NCI-H82 treated with DMSO at 0.1 percent for 48 hours (cell line): Measurements from ENCODE around the gene INF2.
"Not testable (repeated sequence)": the region's sequence is repeated elsewhere in the genome, so short reads cannot be mapped to it uniquely, and the experiment has no call there.

Source experiments
- DNase-seq: peaks from one replicate; lab custom pipeline; 2025; ENCODE audit not compliant: unreplicated experiment; lab: John Stamatoyannopoulos, UW

The INF2 gene

DNA sequence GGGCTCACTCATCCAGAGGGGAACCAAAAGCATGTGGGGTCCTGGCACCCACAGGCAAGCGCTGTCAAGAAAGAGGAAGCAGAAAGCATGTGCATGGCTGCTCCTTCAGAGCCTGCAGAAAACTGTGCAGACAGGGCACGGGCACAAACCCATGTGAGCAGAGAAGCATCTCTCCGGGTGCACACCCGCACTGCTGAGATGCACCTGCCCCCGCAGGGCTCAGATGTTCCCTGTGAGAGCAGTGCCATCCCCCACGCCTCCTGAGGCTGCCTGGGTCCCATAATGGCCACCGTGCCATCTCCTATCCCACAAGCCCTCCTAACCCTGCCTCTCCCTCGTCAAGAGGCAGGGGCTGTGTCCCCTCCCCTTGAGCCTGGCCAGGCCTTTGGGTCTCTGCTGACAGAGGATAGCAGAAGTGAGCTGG lies 32.3 kb upstream of the INF2 start:
- no peak for DNase-seq

DNA sequence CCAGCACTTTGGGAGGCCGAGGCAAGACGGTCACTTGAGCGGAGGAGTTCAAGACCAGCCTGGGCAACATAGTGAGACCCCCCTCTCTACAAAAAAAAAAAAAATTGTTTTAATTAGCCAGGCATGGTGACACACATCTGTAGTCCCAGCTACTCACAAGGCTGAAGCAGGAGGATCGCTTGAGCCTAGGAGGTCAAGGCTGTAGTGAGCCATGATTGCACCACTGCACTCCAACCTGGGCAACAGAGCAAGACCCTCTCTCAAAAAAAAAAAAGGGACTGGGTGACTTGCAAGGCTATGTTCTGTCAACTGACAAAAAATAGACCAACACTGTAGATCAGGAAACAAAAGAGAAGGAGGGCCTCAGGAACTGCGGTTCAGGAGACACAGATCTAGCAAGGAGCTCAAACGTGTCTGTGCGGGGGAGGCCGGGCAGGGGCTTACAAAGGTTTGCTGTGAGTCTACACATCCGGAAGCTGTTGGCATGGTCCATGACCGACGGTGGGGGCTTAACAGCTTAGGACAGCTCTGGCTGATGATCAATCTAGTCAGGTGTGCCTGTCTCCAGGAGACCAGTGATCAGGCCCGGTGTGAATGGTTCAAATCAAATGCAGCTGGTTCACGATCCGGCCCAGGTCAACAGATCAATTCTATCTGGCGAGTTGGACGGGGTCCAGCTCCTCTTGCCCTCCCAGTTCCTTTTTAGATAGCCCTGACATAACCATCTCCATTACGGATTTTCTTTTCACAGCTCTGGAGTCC lies 31.7 kb upstream of the INF2 start:
- no peak for DNase-seq

DNA sequence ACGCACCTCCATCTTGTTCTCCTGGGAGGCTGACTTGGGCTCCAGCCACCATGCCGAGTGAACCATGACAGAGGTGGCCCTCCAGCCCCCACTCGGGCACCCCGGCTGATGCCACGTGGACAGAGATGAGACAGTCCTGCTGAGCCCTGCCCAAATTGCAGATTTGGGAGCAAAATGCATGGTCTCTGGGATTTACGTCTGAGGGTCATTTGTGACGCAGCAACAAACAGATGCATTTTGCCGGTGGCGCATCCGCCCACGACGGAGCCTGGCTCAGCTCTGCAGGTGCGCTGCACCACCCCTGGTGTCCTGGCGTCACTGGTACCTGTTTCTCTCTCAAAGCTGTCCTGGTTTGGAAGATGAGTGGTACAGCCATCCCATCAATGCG lies 31.1 kb upstream of the INF2 start:
- no peak for DNase-seq

DNA sequence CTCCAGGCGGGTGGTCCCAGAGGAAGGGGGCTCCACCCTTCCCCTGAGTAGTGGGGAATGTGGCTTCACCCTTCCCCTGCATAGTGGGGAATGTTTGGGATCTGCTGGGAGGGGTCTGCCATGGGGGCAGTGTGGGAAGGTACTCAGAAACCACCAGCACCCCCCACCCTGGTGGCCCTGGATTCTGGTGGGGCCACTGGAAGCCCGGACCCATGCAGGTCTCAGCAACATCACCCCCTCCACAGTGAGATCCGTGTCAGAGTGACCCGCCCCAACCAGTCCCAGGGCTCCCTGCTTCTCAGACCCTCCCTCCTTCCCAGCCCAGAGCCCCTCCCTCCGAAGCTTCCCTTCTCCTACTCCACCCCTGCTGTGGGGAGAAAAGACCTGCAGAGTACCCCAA lies 30.3 kb upstream of the INF2 start:
- DNase-seq: no peak

DNA sequence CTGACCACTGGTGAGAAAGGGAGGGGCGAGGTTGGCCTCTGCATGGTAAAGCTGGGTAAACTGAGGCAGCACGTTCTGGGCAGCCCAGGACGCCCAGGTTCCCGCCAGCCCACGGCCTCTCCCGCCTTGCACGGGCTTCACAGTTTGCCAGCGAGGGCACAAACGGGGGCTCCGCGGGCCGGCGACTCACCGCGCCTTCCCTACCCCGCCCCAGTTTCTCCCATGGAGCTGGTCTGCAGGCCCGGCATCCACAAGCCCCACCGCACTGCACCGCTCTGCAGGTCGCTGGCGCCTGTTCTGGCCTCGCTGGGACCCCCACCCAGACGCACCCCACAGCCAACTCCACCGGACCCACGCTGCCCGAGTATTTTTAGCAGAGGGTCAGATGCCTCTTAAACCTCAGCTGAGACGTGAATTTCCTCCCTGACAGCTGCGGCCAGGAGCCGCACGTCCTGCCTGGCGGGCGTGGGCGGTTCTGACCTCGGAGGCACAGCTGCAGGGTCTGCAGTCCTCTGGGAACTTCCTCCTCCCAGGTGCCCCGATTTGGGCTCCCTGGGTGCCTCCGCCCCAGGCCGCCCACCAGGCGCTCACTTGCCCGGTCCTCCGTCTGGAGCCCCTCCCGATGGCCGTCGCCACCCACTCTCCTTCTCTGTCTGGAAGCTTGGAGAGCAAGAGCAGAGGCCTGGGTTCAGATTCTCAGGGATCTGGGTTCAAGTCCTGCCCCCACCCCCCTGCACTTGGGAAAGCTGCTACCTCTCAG lies 29.5 kb upstream of the INF2 start:
- no peak for DNase-seq

DNA sequence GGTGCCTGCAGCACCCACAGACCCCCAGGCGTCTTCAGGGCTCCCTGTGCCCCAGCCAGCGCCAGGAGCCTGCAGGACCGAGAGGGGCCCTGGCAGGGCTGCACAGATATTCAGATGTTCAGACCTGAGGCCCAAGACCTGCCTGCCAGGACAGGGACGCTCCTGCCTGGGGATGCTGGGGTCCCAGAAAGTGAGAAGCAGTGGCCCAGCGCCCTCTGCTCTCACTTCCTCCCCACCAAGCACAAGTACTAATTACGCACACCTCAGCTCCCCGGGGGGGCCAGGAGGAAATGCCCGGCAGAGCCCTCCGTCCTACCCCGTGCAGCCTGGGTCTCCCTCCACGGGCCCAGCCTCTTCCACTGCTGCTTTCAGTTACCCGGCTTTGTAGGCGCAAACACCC lies 28.8 kb upstream of the INF2 start:
- DNase-seq: no peak

DNA sequence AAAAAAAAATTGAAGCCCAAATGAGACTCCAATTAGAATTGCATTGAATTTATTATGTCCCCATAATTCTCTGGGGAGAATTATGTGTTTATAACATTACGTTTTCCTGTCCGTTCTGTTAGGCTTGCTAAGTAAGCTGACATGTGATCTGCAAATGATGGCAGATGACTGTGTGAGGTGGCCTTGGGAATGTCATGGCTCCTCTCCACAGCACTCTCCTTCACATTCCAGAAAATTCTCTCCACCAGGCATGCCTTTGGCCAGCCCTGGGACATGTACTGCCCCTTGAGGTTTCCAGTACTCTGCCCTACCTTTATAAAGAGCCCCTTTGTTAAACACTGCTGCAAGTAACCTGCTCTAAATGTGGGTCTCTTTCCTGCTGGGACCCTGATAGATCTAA lies 28.3 kb upstream of the INF2 start:
- no peak for DNase-seq

DNA sequence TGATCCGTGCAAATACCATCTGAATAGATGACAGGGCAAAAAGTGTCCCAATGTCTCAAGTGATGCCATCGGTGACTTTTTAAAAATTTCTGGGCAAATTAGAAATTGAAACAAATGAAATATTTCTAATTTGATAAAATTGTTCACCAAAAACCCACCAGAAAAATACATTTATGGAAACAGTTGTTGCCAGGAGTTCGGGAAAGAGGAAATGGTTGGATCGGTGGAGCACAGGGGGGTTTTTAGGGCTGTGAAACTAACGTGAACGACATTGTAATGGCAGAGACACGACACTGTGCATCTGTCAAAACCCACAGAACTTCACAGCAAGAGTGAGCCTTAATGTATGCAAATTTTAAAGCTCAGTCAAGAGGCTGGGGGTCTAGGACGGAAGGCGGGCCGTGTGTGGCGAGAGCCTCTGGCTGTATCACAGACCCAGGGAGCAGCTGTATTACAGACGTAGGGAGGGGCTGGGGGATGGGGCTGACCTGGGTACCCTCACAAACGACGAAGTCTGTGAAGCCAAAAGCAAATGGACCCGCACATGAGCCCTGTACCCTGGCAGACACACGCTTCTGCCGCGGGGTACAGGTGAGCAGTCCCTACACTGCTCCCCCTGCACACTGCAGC lies 27.8 kb upstream of the INF2 start:
- not testable (repeated sequence) for DNase-seq

DNA sequence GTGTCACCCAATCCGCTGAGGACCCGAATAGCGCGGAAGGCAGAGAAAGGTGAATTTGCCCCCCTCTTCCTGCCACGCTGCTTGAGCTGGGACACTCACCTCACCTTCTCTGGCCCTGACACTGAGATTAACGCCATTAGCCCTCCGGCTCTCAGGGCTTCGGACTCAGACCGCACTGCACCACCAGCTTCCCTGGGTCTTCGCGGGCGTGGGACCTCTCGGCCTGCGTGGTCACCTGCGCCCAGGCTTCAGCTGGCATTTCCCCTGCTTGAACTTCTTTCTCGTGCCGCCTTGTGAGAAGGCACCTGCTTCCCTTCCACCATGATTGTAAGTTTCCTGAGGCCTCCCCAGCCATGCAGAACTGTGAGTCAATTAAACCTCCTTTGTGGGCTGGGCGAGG lies 26.9 kb upstream of the INF2 start:
- not testable (repeated sequence) for DNase-seq

DNA sequence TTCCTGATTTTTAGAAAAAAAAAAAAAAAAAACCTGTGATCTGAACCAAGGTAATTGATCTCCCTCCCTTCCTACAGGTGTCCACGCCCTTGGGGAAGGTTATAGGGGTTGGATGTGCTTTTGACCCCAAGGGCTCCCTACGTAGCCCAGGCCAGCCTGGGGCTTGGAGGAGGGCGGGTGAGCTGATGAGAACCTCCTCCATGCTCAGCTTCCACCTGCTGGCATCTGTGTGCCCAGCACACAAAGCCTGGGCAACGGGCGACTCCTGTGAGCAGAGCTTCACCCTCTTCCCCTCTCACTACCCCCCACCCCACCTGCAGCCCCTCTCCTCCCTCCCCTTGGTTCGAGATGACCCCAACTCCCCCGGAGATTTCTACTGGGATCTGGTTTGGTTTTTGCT lies 25.3 kb upstream of the INF2 start:
- DNase-seq: no peak

DNA sequence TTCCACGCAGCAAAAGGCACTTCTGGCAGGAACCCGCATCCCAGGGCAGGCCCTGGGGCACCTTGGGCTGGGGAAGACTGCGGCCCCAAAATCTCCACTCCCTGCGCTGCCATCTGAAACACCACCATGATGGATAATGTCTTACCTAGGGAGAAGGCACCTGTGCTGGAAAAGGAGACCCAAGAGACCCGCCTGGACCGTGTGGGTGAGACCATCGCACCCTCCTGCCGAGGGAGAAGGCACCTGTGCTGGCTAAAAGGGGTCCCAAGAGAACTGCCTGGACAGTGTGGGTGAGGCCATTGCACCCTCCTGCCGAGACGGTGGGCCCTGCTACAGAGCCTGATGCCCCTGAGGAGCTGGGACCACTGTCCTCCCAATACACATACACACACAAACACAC lies 24.8 kb upstream of the INF2 start:
- DNase-seq: no peak

DNA sequence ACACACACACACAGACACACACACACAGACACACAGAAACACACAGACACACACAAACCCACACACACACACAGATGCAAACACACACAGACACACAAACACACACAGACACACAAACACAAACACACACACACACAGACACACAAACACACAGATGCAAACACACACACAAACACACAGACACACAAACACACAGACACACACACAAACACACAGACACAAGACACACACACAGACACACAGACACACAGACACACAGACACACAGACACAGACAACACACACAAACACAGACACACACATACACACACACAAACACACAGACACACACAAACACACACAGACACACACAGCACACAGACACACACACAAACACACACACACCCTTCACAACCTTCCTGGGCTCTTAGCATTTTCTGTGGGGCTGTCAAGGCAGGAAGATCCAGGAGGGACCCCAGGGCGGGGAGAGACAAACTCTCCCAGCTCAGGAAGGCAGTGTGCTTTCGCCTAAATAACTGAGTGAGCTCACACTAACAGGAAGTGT lies 24.2 kb upstream of the INF2 start:
- no peak for DNase-seq

DNA sequence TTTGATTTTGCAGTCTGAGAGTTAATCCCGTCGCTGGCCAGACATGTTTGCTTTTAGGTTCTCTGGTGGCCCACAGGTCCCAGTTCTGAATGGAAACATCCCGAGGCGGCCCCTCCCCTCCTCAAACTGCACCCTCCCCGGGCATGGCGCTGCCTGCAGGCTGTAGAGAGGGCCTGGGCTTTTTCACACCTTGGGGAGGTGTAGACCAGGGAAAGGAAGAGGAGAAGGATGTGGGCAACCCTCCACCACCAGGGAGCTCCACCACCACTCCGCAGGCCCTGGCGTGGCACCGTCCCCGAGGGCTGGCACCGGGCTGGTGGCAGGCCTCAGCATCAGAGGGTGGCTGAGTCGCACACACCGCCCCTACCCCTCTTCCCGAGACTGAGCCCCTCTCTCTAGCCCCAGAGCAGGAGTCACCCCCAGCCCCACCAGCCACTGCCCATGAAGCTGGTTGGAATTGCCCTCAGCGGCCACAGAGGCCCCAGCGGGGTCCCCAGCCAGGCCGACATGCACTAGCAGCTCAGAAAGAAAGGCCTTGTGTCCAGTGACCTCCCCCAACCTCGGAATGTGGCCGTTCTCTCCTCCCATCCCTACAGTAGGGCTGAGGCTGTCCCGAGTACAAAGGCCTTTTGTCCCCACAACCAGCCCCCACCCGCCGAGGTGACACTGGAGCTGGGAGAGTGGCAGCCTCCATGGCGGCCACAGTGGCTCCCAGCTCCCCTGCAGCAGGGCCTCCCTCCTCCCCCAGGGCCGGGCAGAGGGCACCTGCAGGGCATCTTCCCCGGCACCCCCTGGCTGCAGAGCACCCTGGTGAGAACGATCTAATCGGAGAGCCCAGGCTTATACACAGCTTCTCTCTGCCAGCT lies 23.5 kb upstream of the INF2 start:
- no peak for DNase-seq

DNA sequence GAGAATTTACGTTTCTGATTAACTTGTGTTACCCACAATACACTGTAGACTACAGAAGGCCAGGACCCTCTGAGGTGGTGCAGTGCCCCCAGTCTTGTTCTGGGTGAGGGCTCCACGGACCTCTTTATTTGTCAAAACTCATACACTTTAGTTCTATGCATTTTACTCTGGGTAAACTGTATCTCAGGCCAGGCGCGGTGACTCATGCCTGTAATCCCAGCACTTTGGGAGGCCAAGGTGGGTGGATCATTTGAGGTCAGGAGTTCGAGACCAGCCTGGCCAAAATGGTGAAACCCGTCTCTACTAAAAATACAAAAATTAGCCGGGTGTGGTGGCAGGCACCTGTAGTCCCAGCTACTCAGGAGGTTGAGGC lies 22.9 kb upstream of the INF2 start:
- not testable (repeated sequence) for DNase-seq

DNA sequence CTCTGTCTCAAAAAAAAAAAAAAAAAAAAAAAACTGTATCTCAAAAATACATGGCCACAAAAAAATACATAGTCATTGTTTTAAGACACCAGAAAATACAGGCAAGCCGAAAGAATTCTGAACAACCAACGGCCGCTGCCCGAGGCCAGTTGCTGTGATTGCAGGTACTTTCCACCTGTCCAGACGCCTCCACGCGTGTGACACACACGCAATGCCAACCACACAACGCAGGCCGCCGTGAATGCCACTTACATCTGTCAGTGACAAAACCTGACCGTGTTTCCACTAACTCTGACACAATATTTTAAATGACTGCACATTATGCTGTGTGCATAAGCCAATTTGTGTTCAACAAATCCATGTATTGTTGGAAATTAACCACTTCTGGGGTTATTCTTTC lies 22.4 kb upstream of the INF2 start:
- no peak for DNase-seq

DNA sequence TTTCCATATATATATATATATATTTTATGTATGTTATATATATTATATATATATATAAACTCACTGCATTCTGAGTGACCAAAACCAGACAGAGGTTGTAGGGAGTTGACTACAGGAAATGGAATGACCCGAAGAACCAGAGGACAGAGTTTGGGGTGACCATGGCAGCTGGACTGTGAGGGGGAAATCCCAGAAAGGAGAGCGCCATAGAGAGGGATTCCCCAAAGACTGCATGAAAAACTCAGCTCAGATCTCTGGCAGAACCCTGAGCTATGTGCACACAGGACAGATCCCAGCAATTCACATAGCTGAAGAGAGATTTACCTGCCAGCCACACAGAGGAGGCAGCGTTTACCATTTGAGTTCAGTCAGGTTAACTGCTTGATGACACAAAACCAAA lies 19.7 kb upstream of the INF2 start:
- no peak for DNase-seq

DNA sequence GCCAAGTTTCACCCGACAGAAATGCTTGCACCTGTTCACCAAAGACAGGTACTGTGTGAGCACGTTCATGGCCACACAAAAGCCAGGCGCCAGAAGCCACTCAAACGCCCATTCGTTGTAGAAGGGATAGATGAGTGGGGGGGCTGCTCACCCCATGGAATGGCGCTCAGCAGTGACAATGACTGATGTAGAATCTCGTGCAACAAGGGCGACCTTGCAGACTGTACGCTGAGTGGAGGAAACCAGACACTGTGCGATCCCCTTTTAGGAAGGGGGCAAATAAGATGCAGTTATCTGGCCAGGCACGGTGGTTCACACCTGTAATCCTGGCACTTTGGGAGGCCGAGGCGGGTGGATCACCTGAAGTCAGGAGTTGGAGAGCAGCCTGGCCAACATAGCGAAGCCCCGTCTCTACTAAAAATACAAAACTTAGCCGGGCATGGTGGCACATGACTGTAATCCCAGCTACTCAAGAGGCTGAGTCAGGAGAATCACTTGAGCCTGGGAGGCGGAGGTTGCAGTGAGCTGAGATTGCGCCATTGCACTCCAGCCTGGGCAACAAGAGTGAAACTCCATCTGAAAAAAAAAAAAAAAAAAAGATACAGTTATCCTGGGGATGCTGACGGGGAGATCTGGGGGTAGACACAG lies 18.0 kb upstream of the INF2 start:
- not testable (repeated sequence) for DNase-seq

DNA sequence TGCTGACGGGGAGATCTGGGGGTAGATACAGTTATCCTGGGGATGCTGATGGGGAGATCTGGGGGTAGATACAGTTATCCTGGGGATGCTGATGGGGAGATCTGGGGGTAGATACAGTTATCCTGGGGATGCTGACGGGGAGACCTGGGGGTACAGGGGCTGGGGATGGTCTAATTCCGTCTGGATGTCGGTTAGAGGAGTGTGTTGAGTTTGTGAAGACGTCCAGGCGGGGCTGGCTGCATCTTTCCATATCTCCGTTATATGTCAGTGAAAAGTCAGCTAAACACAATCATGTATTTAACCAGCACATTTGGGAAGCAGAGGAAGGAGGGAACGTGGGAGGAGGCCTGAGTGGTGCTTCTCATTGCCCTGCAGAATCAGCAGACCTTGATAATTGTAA lies 17.3 kb upstream of the INF2 start:
- DNase-seq: not testable (repeated sequence)

DNA sequence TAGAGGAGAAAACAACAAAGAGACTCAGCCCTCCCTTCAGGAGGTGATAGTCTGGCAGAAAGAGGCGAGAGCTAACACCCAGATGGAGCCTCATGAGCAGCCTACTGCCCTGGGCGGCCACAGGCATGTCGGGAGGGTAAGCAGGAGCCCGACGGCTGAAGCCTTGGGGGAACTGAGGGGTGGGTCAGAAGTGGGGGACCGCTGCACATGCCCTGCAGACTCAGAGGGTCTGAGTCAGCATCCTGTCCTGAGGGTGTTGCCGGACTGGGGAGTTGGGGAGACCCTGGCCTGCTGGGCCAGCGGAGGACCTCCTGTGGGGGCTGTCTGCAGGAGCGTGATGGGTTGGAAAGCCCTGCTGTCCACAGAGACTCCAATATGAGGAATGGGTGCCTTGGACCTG lies 15.9 kb upstream of the INF2 start:
- no peak for DNase-seq

DNA sequence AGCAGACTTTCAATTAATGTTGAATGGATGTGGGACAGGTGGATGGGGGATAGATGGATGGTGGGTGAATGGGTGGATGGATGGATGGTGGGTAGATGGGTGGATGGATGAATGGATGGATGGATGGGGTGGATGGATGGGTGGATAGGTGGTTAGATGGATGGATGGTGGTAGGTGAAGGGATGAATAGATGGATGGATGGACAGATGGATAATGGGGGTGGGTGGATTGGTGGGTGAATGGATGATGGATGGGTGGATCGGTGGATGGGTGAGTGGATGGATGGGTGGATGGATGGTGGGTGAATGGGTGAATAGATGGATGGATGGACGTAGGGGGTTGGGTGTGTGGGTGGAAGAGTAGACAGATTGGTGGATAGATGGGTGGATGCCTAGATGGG lies 14.0 kb upstream of the INF2 start:
- no peak for DNase-seq
